GM18502 (cell line): ENCODE results near the gene WHRN.

ENCODE experiments used
- ATAC-seq: cut with Tn5 transposase; IDR thresholded peaks from one replicate; pipeline ENCODE4 v1.9.1; 2021; ENCODE audit warnings: mild to moderate bottlenecking; ENCODE audit not compliant: unreplicated experiment, poor library complexity

WHRN gene

GRCh38 chr9:114505187-114506081, at the start of gene WHRN:
Gene WHRN, minus strand, starts transcription at chr9:114505473. Its CDS starts 672 bp downstream, at chr9:114504801.
- ATAC-seq: peak; percentile 87

- no peak for ATAC-seq
Measured at GRCh38 chr9:114553202-114553601, 47.9 kb upstream of the WHRN start.

- ATAC-seq: no peak
Measured at GRCh38 chr9:114552706-114553105, 47.4 kb upstream of the WHRN start.

- no peak for ATAC-seq
Measured at GRCh38 chr9:114551750-114552685, 46.7 kb upstream of the WHRN start.

- ATAC-seq: no peak
Measured at GRCh38 chr9:114549697-114550330, 44.5 kb upstream of the WHRN start.

- ATAC-seq: no peak
Measured at GRCh38 chr9:114546851-114547250, 41.6 kb upstream of the WHRN start.

- no peak for ATAC-seq
Measured at GRCh38 chr9:114545055-114545454, 39.8 kb upstream of the WHRN start.

- ATAC-seq: no peak
Measured at GRCh38 chr9:114539701-114540380, 34.6 kb upstream of the WHRN start.

- peak; percentile 79 for ATAC-seq
Measured at GRCh38 chr9:114538241-114538640, 33.0 kb upstream of the WHRN start.

GRCh38 chr9:114532561-114533237, 27.4 kb upstream of the WHRN start:
- no peak for ATAC-seq

- no peak for ATAC-seq
Measured at GRCh38 chr9:114529285-114529684, 24.0 kb upstream of the WHRN start.

- no peak for ATAC-seq
Measured at GRCh38 chr9:114526807-114527206, 21.5 kb upstream of the WHRN start.

- ATAC-seq: no peak
Measured at GRCh38 chr9:114525513-114525912, 20.2 kb upstream of the WHRN start.

- no peak for ATAC-seq
Measured at GRCh38 chr9:114524247-114524681, 19.0 kb upstream of the WHRN start.

GRCh38 chr9:114522847-114523246, 17.6 kb upstream of the WHRN start:
- ATAC-seq: no peak

GRCh38 chr9:114522286-114522685, 17.0 kb upstream of the WHRN start:
- no peak for ATAC-seq

GRCh38 chr9:114521846-114522245, 16.6 kb upstream of the WHRN start:
- no peak for ATAC-seq

GRCh38 chr9:114518599-114519022, 13.3 kb upstream of the WHRN start:
- ATAC-seq: peak; percentile 64

GRCh38 chr9:114518120-114518519, 12.8 kb upstream of the WHRN start:
- ATAC-seq: no peak
